K562 (cell line): ENCODE data around the gene SLC30A1. TPM values are rescaled to one million over a fixed set of nuclear protein-coding genes. Genes with fewer than 3 reads are reported as not detected.

Experiments
- BACH1 ChIP-seq: fragments of 200-800 bp; sonication (Bioruptor generic); IDR thresholded peaks from 2 replicates; pipeline ENCODE4 v1.6.1; 2016; ENCODE audit warnings: missing genetic modification characterization, missing compliant biosample characterization
- CBFB ChIP-seq: sonication (generic); formaldehyde crosslinking; IDR thresholded peaks from 2 replicates; pipeline ENCODE4 v1.4.0; 2020; ENCODE audit warnings: mild to moderate bottlenecking, missing genetic modification reagents
- ETV6 ChIP-seq, 3 experiments: fragments of 150-350 bp in 1 of 3; sonication (generic) in 1 of 3; formaldehyde crosslinking in 1 of 3; IDR thresholded peaks; 2 replicates each; pipeline versions ENCODE4 v1.6.1 to v1.8.0; 2014 to 2022; ENCODE audit warnings: borderline replicate concordance in 2 of 3, low read depth in 2 of 3, antibody characterized with exemption in 1 of 3, low read length in 1 of 3, mild to moderate bottlenecking in 1 of 3, missing genetic modification reagents in 1 of 3
- HNRNPH1 ChIP-seq: fragments of 200-400 bp; formaldehyde crosslinking; optimal IDR thresholded peaks from 2 replicates; pipeline ENCODE3; 2017; ENCODE audit warnings: low read depth, mild to moderate bottlenecking, low read length, moderate library complexity
- RUNX1 ChIP-seq: sonication (generic); IDR thresholded peaks from 2 replicates; pipeline ENCODE4 v1.6.1; 2016; ENCODE audit warnings: antibody characterized with exemption, low read depth
- YBX1 ChIP-seq: fragments of 450-650 bp; IDR thresholded peaks from 2 replicates; pipeline ENCODE4 v1.7.1; 2016; ENCODE audit warnings: mild to moderate bottlenecking
- ZNF785 ChIP-seq: fragments of 250-450 bp; sonication (Bioruptor Pico); IDR thresholded peaks from 2 replicates; pipeline ENCODE4 v1.4.0; 2020; ENCODE audit warnings: mild to moderate bottlenecking
- polyA plus RNA-seq, 8 experiments: library from polyadenylated mRNA; depleted of rRNA in 4 of 8; stranded (reverse) in 5 of 8; unstranded in 3 of 8; fragments of >200 nt; fragmentation: Nextera tagmentation in 2 of 8; fragmentation: Illumina TruSeq in 1 of 8; extraction: Ambion mirVana in 2 of 8; extraction: Trizol in 1 of 8; gene quantifications; 2 replicates each; pipeline versions ENCODE4 v1.2.1 to v1.2.3, GENCODE V29; 2011 to 2014; ENCODE audit warnings: inconsistent platforms in 1 of 8, missing spikeins in 1 of 8
- total RNA-seq, 7 experiments: library from RNA; depleted of rRNA in 6 of 7; stranded (reverse); fragments of >200 nt in 6 of 7; fragmentation: Illumina TruSeq in 2 of 7; extraction: Trizol in 2 of 7; gene quantifications; 2 replicates each; pipeline versions ENCODE4 v1.2.1 to v1.2.3, GENCODE V29; 2011 to 2021; ENCODE audit warnings: low replicate concordance in 1 of 7
- TF ChIP-seq, protein P1 (sequence below): fragments of 200-800 bp; sonication (Bioruptor generic); IDR thresholded peaks from 2 replicates; pipeline ENCODE4 v1.6.1; 2016; ENCODE audit warnings: missing genetic modification characterization, missing compliant biosample characterization
- TF ChIP-seq, protein P2 (sequence below): fragments of 250-450 bp; sonication (Bioruptor Pico); IDR thresholded peaks from 2 replicates; pipeline ENCODE4 v1.8.0; 2022; ENCODE audit warnings: inconsistent platforms, mild to moderate bottlenecking, moderate library complexity, borderline replicate concordance
- TF ChIP-seq, protein P3 (sequence below): fragments of 250-450 bp; sonication (Bioruptor Pico); IDR thresholded peaks from 2 replicates; pipeline ENCODE4 v1.8.0; 2021; ENCODE audit warnings: borderline replicate concordance, mild to moderate bottlenecking, moderate library complexity; ENCODE audit not compliant: poor library complexity, severe bottlenecking
- TF ChIP-seq, protein P4 (sequence below): sonication (generic); formaldehyde crosslinking; IDR thresholded peaks from 2 replicates; pipeline ENCODE4 v1.8.0; 2023; ENCODE audit warnings: missing genetic modification reagents, mild to moderate bottlenecking, borderline replicate concordance
- TF ChIP-seq, protein P5 (sequence below): sonication (generic); formaldehyde crosslinking; IDR thresholded peaks from 2 replicates; pipeline ENCODE4 v1.5.0; 2020; ENCODE audit warnings: missing genetic modification reagents

The SLC30A1 gene
- total and polyA plus RNA-seq, 9 of the 15 experiments (the other 6 are each of a cell fraction or from before 2014, with no cell fraction given): 4.1 to 14.4 (median 6.6) TPM

DNA sequence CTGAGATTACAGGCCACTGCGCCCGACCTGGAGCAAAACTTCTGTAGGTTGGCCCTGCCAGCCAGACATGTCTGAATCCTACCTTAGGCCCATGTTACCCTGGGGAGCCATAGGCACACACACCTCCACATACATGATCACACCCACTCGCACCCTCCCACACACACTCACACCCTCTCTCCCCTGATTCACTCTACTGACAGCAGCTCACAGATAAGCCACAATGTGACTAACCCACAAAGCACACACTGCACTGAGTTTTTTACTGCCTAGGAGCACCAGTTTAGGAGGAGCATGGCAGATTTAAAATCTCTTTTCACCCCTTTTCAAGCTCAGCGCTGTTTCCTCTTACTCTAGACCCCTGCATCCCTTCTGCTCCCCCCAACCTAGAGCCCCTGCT is 41.7 kb downstream of the SLC30A1 start (continued):
- TF ChIP-seq, protein P1, sequence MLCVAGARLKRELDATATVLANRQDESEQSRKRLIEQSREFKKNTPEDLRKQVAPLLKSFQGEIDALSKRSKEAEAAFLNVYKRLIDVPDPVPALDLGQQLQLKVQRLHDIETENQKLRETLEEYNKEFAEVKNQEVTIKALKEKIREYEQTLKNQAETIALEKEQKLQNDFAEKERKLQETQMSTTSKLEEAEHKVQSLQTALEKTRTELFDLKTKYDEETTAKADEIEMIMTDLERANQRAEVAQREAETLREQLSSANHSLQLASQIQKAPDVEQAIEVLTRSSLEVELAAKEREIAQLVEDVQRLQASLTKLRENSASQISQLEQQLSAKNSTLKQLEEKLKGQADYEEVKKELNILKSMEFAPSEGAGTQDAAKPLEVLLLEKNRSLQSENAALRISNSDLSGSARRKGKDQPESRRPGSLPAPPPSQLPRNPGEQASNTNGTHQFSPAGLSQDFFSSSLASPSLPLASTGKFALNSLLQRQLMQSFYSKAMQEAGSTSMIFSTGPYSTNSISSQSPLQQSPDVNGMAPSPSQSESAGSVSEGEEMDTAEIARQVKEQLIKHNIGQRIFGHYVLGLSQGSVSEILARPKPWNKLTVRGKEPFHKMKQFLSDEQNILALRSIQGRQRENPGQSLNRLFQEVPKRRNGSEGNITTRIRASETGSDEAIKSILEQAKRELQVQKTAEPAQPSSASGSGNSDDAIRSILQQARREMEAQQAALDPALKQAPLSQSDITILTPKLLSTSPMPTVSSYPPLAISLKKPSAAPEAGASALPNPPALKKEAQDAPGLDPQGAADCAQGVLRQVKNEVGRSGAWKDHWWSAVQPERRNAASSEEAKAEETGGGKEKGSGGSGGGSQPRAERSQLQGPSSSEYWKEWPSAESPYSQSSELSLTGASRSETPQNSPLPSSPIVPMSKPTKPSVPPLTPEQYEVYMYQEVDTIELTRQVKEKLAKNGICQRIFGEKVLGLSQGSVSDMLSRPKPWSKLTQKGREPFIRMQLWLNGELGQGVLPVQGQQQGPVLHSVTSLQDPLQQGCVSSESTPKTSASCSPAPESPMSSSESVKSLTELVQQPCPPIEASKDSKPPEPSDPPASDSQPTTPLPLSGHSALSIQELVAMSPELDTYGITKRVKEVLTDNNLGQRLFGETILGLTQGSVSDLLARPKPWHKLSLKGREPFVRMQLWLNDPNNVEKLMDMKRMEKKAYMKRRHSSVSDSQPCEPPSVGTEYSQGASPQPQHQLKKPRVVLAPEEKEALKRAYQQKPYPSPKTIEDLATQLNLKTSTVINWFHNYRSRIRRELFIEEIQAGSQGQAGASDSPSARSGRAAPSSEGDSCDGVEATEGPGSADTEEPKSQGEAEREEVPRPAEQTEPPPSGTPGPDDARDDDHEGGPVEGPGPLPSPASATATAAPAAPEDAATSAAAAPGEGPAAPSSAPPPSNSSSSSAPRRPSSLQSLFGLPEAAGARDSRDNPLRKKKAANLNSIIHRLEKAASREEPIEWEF (CRISPR knock-in tag): no peak
- TF ChIP-seq ZNF785 (CRISPR knock-in tag): no peak
- TF ChIP-seq, protein P2, sequence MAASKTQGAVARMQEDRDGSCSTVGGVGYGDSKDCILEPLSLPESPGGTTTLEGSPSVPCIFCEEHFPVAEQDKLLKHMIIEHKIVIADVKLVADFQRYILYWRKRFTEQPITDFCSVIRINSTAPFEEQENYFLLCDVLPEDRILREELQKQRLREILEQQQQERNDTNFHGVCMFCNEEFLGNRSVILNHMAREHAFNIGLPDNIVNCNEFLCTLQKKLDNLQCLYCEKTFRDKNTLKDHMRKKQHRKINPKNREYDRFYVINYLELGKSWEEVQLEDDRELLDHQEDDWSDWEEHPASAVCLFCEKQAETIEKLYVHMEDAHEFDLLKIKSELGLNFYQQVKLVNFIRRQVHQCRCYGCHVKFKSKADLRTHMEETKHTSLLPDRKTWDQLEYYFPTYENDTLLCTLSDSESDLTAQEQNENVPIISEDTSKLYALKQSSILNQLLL: no peak
- TF ChIP-seq CBFB: no peak
- no peak for TF ChIP-seq HNRNPH1
- TF ChIP-seq, protein P3, sequence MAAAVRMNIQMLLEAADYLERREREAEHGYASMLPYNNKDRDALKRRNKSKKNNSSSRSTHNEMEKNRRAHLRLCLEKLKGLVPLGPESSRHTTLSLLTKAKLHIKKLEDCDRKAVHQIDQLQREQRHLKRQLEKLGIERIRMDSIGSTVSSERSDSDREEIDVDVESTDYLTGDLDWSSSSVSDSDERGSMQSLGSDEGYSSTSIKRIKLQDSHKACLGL: no peak
- no peak for TF ChIP-seq YBX1
- TF ChIP-seq BACH1 (tag): no peak
- no peak for TF ChIP-seq ETV6 (IDR thresholded peaks at IDR 0.05; ENCODE audit: borderline replicate concordance in 1 of 2, low read depth in 2 of 2, low read length in 1 of 2)
- TF ChIP-seq ETV6 (CRISPR knock-in tag; IDR thresholded peaks at IDR 0.05; ENCODE audit: borderline replicate concordance): no peak
- TF ChIP-seq RUNX1: no peak
- TF ChIP-seq, protein P4, sequence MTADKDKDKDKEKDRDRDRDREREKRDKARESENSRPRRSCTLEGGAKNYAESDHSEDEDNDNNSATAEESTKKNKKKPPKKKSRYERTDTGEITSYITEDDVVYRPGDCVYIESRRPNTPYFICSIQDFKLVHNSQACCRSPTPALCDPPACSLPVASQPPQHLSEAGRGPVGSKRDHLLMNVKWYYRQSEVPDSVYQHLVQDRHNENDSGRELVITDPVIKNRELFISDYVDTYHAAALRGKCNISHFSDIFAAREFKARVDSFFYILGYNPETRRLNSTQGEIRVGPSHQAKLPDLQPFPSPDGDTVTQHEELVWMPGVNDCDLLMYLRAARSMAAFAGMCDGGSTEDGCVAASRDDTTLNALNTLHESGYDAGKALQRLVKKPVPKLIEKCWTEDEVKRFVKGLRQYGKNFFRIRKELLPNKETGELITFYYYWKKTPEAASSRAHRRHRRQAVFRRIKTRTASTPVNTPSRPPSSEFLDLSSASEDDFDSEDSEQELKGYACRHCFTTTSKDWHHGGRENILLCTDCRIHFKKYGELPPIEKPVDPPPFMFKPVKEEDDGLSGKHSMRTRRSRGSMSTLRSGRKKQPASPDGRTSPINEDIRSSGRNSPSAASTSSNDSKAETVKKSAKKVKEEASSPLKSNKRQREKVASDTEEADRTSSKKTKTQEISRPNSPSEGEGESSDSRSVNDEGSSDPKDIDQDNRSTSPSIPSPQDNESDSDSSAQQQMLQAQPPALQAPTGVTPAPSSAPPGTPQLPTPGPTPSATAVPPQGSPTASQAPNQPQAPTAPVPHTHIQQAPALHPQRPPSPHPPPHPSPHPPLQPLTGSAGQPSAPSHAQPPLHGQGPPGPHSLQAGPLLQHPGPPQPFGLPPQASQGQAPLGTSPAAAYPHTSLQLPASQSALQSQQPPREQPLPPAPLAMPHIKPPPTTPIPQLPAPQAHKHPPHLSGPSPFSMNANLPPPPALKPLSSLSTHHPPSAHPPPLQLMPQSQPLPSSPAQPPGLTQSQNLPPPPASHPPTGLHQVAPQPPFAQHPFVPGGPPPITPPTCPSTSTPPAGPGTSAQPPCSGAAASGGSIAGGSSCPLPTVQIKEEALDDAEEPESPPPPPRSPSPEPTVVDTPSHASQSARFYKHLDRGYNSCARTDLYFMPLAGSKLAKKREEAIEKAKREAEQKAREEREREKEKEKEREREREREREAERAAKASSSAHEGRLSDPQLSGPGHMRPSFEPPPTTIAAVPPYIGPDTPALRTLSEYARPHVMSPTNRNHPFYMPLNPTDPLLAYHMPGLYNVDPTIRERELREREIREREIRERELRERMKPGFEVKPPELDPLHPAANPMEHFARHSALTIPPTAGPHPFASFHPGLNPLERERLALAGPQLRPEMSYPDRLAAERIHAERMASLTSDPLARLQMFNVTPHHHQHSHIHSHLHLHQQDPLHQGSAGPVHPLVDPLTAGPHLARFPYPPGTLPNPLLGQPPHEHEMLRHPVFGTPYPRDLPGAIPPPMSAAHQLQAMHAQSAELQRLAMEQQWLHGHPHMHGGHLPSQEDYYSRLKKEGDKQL (CRISPR knock-in tag): no peak
- TF ChIP-seq, protein P5, sequence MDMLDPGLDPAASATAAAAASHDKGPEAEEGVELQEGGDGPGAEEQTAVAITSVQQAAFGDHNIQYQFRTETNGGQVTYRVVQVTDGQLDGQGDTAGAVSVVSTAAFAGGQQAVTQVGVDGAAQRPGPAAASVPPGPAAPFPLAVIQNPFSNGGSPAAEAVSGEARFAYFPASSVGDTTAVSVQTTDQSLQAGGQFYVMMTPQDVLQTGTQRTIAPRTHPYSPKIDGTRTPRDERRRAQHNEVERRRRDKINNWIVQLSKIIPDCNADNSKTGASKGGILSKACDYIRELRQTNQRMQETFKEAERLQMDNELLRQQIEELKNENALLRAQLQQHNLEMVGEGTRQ (CRISPR knock-in tag): no peak
